RPMI7951 (cell line): ENCODE data around the gene RIN2. TPM values are rescaled to one million over a fixed set of nuclear protein-coding genes. Genes with fewer than 3 reads are reported as not detected.

Source experiments
- DNase-seq: peaks from one replicate; pipeline ENCODE4 v3.0.0-alpha.2; 2012; ENCODE audit warnings: low read depth
- total RNA-seq: library from RNA; depleted of rRNA; stranded (reverse); fragments of >200 nt; shearing (Covaris generic); gene quantifications from 2 replicates; pipeline ENCODE4 v1.2.3, GENCODE V29; 2014

The RIN2 gene
- total RNA-seq, 1 experiment from 2014 or later: 62.8 TPM

DNA sequence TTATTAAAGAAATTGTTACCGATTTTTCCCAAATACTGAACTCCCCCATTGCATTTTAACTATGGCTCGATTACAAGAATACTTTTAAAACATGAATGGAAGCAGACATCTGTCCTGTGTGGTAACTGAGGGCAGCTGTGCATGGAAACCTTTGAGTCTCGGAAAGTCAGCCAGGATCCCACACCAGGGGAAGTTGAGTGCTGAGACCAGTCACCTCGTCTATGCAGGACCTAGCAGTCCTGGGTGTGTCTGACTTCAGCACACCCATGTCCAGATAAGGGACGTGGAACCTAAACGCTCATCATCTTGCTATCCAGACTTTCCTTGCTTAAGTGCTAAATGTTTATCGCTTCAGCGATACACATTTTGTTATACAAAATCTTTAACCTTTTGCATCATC is 6.1 kb downstream of the RIN2 start:
- no peak for DNase-seq

DNA sequence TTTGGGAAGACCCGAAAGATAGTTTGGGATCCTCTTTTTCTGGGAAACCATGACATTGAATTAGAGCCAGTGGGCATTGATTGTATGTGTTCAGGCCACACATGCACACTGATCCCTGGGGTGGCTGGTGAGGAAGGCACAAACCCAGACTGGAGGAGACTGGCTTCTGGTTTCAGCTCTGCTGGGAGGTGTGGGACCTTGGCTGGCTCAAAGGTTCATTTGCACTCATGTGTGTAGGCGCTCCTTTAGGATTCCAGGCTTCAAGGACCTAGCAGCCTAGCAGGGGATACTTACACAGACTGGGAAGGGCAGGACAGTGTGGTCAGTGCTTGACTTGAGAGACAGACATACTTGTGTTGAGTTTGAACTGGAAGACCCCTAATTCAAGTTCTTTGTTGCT is 7.2 kb downstream of the RIN2 start:
- DNase-seq: no peak

DNA sequence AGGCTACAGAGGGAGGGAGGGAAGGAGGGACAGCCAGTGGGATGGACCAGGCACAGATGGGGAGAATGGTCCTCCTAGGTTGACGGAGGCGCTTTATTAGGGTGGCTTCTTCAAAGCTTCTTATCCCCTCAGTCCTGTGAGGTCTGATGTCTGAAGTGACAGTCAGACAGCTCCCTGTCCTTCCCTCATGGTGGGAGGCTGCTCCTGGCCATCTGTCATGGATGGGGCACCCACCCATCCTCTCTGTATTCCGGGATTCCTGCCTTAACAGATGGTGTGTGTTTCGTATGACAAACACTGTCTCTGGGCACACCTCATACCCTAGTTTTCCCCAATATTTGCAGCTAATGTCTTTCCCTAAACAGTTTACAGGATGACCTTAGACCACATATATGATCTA is 7.9 kb downstream of the RIN2 start:
- DNase-seq: no peak

DNA sequence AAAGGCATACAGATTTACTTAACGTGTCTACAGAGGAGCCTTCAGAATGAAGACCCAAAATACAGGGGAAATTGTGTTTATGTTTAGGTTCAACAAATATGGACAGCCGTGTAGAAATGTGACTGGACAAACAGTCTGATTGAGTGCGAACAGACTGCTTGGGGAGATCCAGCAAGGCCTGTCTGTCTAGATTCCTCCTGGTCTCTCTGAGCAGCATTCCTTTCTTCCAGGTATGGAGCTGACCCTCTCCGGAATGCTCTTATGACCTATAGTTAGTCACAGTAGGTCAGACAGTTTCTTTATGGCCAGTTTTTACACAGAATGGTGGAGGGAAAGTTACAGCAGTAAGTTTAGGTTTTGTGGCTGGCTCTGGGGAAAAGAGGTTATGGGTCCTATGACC is 9.0 kb downstream of the RIN2 start:
- DNase-seq: no peak

DNA sequence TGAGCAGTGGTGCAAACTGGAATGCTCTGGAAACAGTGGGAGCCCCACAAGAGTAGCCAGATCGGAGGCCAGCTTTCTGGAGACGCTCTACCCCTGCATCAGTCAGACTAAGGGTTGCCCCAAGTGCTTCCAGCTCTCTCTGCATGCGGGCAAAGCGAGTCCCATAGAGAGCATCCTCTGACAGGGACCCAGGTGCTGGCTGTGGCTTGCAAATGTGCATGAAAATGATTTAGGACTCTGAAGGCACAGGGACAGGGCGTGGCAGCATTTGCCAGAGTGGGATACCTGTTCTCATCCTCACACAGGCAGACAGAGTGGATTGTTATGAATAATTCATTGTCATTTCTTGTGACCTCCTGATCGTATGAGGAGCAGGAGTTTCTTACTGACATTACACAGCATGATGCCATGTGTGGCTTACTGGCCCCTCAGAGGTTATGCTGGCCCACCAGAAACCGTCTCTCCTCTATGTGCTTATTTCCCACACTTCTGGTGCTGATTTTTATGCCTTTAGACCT is 10.3 kb downstream of the RIN2 start:
- DNase-seq: no peak

DNA sequence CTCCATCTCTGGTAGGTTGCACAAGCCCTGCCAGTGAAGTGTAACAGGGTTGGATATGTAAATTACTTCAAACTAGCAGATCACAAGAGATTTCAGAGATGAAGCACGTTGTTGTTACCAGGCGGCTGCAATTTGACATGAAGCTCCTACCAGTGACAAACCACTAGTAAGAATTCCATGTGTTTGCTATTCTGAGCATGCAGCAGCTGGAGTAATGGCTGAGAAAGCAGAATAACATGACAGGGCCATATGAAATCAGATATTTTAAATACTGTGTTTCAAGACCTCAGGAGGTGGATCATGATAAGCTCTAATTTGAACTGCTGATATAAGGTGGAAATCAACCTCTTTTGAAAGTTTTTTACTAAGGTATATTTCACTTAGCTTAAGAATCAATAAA is 11.4 kb downstream of the RIN2 start:
- no peak for DNase-seq

DNA sequence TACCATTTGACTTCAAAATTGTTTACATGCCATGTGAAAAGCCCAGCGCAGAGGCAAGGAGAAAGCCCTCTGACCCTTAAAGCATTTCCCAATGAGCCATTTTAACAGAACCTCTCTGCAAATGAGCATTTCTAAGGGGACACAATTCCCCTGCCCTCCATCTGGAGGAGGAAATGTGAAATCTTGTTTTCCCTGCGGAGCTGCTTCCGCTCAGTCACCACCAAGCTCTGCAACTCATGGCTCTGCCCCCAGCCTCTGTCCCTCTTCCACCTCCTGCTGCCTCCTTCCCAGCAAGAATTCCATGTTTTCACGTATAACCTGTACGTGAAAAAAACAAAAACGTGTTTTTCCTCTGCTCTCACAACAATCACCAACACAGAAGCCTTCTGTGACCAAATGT is 12.3 kb downstream of the RIN2 start:
- DNase-seq: peak; percentile 17

DNA sequence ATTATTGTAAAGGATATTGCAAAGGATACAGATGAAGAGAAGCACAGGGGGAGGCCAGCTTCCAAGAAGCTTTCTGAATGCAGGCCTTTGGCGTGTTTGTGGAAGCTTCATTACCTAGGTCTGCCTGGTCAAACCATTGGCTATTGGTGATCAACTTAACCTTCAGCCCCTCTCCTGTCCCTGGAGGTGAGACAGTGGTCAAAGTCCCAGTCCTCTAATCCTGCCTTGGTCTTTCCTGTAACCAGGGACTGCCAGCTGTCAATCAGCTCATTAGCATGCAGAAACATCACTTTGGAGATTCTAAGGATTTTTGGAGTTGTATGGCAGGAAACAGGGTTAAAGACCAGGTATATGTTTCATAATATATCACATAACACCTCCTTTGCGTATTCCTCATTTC is 13.0 kb downstream of the RIN2 start:
- DNase-seq: no peak

DNA sequence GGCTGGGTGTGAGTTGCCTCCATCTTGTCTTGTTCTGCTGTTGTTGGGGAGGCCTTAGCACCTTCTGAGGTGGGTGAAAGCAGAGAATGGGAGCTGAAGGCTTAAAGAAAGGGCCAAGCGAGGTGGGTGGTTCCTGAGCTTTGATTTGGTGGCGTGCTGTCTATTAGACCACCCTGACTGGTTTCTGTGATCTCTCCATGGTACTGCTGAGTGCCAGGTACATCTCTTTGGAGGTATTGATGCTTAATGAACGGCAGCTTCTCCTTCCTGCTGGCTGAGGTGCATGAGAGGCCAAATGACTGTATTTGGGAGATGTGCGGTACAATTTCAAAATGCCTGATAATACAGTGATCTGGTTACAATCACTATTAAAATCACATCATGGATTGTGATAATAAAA is 15.4 kb downstream of the RIN2 start:
- no peak for DNase-seq

DNA sequence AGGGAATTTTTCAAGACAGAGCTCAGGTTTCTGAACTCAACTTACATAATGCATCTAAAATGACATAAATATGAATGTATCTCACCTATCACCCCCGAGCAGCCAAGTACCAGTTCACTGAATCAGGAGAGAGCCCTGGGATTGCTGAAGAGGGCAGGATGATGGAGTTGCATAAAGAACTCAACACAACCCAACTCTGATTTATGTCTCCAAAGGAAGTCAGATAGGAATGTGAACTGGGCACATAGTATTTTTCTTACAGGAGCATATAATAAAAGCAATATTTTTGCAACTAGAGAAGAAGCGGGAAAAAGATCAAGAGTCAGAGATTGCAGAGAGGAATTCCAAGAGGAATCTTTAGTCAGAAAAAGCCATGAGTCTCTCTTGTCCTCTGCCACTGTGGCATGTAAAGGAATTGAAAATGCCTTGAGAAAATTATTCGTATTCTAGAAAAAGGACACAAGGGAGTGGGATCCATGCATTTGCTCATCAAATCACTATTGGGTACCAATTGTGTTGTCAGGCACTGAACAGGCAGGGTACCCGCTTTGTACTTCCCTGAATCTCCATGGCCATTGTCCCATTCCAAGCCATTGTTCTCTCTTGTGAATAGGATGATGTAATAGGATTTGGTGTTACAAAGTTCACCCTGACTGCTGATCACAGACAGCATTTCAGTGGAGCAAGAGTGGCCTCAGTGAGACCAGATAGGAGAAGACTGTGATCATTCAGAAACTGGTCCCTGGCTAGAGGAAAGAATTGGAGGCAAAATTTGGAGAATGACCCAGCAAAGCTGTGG is 16.3 kb downstream of the RIN2 start:
- DNase-seq: no peak

DNA sequence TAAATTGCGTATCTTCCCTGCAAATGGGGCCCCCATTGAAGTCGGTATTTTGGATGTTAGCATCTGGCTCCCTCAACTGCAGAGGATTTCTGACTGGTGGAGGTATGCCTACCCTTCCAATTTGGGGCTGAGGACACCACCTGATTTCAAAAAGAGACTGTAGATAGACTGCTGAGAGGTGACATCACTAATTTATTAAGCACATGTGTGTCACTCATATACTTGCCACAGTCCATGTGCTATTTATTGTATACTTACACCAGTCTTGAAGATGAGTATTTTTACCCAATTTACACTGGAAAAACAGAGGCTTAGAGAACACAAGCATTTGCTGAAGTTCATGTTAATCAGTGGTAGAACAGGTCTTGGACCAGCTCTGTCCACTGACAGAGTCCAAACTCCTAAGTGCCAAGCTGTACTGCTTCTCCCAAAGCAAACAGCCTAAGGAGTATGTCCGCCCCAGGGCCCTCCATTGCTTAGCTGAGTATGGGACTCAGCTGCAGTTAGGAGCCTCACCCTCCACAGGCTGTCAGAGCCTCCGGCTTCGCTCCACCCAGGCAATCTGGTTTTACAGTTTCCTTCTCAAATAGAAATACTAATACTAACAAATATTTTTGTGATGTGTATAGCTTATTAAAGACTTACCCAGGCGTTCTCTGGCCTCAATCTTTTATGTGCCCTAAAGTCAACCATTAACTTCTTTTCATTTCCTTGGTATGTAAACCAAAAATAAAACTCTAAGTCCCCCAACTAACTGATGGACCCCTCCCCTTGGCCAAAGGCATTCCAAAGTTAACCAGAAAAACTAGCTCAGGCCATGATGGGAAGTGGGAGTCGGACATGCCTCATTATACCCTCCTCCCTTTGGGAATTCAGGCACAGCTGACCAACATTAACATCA is 17.5 kb downstream of the RIN2 start:
- no peak for DNase-seq

DNA sequence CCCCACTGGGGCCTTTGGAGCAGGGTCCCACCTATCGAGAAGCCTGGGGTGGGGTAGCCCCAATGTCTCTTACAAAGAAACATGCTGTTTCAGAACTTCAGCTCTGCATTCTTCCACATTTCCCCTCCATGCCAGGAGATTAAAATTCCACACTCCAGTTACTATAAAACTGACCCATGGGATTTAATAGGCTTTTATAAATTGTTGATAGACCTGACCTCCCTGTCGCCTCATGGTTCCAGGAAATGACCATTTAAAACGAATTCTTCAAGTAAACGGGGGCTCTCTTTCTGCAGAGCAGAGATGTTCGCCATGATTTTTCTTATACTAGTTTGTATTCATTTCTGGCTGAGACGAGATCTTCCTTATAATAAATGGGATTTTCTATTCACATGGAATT is 19.3 kb downstream of the RIN2 start:
- no peak for DNase-seq

DNA sequence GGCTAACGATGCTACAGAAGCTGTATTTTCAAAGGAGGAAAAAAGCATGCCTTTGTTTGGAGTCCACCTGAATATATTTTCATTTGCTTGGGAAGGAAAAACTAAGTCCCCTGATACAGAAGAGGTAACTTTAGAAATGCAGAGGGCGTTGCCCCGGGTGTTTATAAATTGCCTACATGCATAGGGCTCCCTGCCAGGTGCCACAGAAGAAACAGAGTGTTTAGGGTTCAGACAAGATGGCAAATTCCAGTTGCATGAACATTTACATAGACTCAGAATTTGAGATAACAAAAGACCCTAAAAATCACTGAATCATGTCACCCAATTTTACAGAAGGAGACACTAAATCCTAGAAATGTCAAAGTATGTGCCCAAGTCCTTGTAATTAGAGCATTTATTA is 19.9 kb downstream of the RIN2 start:
- DNase-seq: peak; percentile 41

DNA sequence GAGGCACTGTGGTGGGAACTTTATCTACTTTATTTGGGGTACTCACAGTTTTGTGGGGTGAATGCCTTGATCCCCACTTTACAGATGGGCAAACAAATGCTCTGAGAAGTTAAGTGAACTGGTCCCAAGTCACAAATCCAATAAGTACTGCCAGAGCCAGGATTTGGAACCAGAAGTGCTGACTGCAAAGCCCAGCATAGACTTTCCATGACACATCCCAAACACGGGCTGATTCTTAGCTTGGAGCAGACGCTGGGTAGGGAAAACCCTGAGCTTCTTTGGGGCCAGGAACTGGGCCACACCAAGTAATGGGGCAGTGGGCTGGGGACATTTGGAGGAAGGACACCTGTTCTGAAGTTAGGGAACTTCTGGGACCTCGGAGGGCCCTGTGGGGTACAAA is 20.3 kb downstream of the RIN2 start:
- peak; percentile 29 for DNase-seq

DNA sequence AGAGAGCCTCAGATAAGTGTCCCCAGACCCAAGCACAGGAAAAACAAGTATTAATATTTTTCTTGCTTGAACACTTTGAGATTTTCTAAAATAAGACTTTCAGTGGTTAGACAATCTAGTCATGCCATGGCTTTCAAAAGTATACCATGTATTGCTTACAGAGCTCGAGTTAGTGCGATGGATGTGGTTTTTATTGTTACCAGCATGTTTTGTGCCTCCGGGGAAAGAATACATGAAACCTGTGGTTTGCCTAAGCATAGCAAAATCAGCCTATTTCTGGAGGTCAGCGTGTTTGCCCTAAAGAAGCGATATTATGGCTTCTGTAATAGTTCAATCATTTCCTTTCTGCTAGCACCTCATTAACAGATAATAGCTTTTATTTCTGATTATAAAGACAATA is 21.6 kb downstream of the RIN2 start:
- DNase-seq: peak; percentile 88

DNA sequence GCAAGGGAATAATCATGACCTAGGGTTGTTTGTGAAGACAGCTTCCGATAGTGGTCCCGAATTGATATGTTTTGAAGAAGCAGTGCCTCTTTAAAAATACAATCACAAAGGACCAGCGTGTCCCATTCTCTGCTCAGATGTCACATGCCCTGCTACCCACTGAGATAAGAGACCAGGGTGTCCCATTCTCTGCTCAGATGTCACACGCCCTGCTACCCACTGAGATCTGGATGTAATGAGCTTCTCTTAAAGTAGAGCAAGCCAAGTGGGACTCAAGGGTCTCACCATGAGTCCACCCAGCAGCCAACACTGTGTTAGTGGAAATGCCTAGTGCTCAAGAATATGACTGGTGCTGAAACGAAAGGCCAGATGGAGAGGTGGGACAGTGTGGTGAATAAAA is 22.2 kb downstream of the RIN2 start:
- DNase-seq: peak; percentile 48

DNA sequence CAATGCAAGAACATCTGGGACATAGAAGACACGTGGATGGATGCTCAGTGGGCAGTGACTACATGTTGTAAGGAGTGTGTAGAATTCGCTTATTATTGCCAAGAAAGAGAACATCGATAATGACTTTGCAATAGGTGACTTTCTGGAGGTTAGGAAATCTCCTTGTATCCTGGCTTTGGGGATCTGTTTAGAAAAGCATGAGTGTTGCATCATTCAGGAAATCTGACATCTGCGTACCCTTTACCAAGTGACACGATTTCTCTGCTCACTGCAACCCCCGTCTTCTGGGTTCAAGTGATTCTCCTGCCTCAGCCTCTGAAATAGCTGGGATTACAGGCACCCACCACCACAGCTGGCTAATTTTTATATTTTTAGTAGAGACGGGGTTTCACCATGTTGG is 23.2 kb downstream of the RIN2 start:
- no peak for DNase-seq

DNA sequence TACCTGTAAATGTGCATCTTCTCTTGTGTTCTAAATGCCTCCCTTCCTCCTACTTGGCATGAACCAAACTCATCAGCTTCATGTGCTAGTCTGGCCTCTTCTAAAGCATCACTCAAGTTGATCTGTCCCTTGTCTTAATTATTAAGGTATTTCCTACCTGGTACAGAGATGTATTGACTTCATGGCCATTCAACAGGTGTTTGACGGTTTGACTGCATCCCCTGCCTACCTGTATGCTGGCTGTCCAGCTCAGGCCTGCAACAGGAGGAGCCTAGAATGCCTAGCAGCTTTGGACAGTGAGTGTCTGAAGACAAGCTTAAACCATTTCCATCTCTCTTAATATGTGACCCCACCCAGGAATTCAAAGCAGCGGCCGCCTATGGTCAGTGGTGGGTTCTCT is 24.6 kb downstream of the RIN2 start:
- no peak for DNase-seq

DNA sequence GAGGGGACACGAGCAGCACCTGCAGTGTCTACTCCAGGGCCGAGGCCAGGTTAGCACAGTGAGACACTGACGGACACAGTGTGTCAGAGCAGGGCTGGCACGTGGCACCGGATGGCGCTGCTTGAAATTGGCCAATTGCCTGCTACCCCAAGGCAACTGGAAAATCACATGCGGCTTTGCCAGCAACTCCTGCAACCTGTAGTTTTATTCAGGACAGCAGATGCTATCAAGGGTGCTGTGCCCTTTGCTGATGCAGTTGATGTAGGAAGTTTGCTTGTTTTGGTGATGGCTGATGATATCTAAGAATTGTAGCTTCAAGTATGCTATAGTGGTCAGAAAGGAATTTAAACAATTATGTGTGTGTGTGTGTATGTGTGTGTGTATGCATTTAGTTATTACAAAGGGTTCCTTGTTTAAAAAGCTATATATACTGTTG is 25.9 kb downstream of the RIN2 start:
- peak; percentile 93 for DNase-seq

DNA sequence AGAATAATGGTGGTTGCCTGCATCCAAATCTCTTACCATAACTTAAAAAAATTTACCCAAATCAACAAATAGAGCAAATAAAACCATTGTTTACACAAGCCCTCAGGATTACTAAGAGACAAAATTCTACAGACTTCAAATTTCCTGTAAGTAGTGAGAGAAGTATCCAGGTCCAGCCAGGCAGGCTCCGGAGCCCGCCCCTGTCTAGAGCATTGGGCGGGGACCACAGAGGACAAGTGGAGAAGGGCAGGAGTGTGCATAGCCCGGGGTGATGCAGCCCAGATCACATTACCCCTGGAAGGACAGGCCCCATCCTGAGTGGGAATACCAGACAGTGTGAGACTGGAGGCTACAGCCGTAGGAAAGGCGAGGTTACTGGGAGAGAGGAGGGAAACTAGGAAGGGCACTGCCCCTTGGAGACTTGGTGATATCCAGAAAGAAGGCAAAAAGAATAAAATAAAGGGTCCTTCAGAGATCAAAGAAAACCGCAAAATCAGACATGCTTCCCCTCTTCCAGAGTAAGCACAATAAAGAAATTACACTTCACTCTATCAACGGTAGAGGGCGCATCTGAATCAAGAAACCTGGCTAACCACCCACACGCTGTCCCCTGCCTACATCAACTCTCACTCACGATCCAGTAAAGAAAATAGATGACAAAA is 26.6 kb downstream of the RIN2 start:
- peak; percentile 98 for DNase-seq

DNA sequence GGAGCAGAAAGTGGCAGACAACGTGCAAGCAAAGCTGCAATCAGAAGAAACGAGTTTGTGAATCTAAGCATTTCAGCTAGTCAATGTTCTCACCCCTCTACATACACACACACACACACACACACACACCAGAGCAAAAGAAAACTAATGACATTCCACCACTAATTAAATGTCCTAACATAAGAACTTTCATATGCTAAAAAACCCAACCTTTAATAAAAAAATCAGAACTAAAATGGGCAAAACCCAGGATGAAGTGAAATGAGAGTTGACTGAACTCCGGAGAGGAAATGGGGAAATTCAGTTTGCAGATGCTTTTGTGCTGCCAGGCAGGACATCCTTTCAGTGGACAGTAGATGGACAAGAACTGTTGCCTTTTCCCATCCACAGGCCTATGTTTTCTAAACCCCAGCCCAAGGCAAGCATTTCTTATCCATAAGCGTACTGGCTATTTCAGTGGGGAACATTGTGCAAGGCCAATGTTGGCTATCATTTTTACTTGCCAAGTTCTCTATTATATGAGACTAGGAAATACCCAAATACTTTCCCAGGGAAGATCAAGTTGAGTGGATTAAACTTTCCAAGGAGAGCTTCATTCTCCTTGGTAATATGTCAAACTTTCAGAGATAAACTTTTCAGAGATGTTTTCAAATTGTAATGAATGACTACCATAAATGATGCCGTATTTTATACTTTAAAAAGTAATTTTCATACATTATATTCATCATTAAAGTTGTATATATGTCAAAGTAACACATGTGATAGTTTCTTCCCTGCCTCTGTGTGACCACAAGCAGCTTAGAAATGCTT is 27.3 kb downstream of the RIN2 start:
- peak; percentile 36 for DNase-seq

DNA sequence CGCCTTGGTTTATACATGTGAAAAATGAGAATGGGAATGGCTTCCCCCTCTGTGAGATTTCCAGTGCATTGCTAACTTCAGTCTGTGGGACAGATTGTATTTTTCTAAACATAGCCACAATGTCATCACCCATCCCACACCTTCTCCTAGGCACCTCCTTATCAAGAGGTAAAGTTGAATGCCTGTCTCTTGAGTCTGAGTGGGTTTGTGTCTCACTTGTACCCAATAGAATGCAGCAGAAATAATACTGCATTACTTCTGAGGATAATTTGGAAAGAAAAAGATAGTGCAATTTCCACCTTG is 27.9 kb downstream of the RIN2 start:
- DNase-seq: no peak
